H9 (cell line): Measurements from ENCODE around the gene RPS28. TPM values are rescaled to one million over a fixed set of nuclear protein-coding genes. Genes with fewer than 3 reads are reported as not detected.

ENCODE experiments used
- DNase-seq: peaks from one replicate; pipeline ENCODE4 v3.0.0-alpha.2; 2017
- H2AFZ ChIP-seq: one replicate; pipeline ENCODE4 v1.6.1; 2013; ENCODE audit warnings: mild to moderate bottlenecking, low read length, control low read depth, moderate library complexity
- H2AK5ac ChIP-seq: 2 replicates; pipeline ENCODE4 v1.6.1; 2013; ENCODE audit warnings: low read length, control low read depth, mixed read lengths; ENCODE audit not compliant: insufficient read length
- H2BK120ac ChIP-seq: one replicate; pipeline ENCODE4 v1.6.1; 2013; ENCODE audit warnings: low read depth, mild to moderate bottlenecking, low read length, control low read depth, inconsistent platforms; ENCODE audit not compliant: poor library complexity, severe bottlenecking
- H2BK12ac ChIP-seq: 2 replicates; pipeline ENCODE4 v1.6.1; 2013; ENCODE audit warnings: low read length, control low read depth, mixed read lengths, low read depth; ENCODE audit not compliant: insufficient read length
- H2BK15ac ChIP-seq: 2 replicates; pipeline ENCODE4 v1.6.1; 2013; ENCODE audit warnings: low read depth, low read length, control low read depth
- H2BK20ac ChIP-seq: one replicate; pipeline ENCODE4 v1.6.1; 2013; ENCODE audit warnings: low read depth, mild to moderate bottlenecking, low read length, control low read depth, inconsistent platforms; ENCODE audit not compliant: poor library complexity, severe bottlenecking
- H2BK5ac ChIP-seq: 2 replicates; pipeline ENCODE4 v1.6.1; 2013; ENCODE audit warnings: low read length, control low read depth, mixed read lengths; ENCODE audit not compliant: insufficient read length
- H3K14ac ChIP-seq: 2 replicates; pipeline ENCODE4 v1.6.1; 2013; ENCODE audit warnings: low read length, control low read depth; ENCODE audit not compliant: insufficient read depth
- H3K18ac ChIP-seq: 2 replicates; pipeline ENCODE4 v1.6.1; 2013; ENCODE audit warnings: low read depth, mild to moderate bottlenecking, mixed read lengths, low read length, control low read depth; ENCODE audit not compliant: insufficient read length
- H3K23ac ChIP-seq: 2 replicates; pipeline ENCODE4 v1.6.1; 2013; ENCODE audit warnings: low read length, control low read depth, mixed read lengths, low read depth; ENCODE audit not compliant: insufficient read length
- H3K23me2 ChIP-seq: 2 replicates; pipeline ENCODE4 v1.6.1; 2013; ENCODE audit warnings: low read depth, mild to moderate bottlenecking, mixed read lengths, low read length, control low read depth; ENCODE audit not compliant: insufficient read length, poor library complexity, severe bottlenecking
- H3K27ac ChIP-seq: 2 replicates; pipeline ENCODE4 v1.5.1; 2013; ENCODE audit warnings: low read length, control low read depth, mixed read lengths, low read depth; ENCODE audit not compliant: insufficient read length
- H3K27me3 ChIP-seq: 2 replicates; pipeline ENCODE4 v1.6.1; 2013; ENCODE audit warnings: low read length, control low read depth, inconsistent platforms; ENCODE audit not compliant: insufficient read depth
- H3K4ac ChIP-seq: 2 replicates; pipeline ENCODE4 v1.6.1; 2013; ENCODE audit warnings: low read depth, mild to moderate bottlenecking, control low read depth, inconsistent platforms, low read length, moderate library complexity
- H3K4me1 ChIP-seq: 2 replicates; pipeline ENCODE4 v1.6.1; 2013; ENCODE audit warnings: low read length, control low read depth, inconsistent platforms; ENCODE audit not compliant: insufficient read depth
- H3K4me2 ChIP-seq: 2 replicates; pipeline ENCODE4 v1.6.1; 2013; ENCODE audit warnings: low read length, control low read depth, mixed read lengths; ENCODE audit not compliant: insufficient read length, insufficient read depth
- H3K56ac ChIP-seq: 2 replicates; pipeline ENCODE4 v1.6.1; 2013; ENCODE audit warnings: low read depth, mild to moderate bottlenecking, mixed read lengths, low read length, control low read depth; ENCODE audit not compliant: insufficient read length
- H3K79me1 ChIP-seq: 2 replicates; pipeline ENCODE4 v1.6.1; 2013; ENCODE audit warnings: low read depth, mild to moderate bottlenecking, moderate library complexity, low read length, control low read depth, inconsistent platforms; ENCODE audit not compliant: insufficient read depth, poor library complexity, severe bottlenecking
- H3K79me2 ChIP-seq: 2 replicates; pipeline ENCODE4 v1.6.1; 2013; ENCODE audit warnings: low read length, control low read depth, inconsistent platforms; ENCODE audit not compliant: insufficient read depth
- H3K9ac ChIP-seq: 2 replicates; pipeline ENCODE4 v1.6.1; 2013; ENCODE audit warnings: low read length, control low read depth, mixed read lengths; ENCODE audit not compliant: insufficient read length; ENCODE audit errors: extremely low read depth
- H3K9me3 ChIP-seq: one replicate; pipeline ENCODE4 v1.6.1; 2013; ENCODE audit warnings: low read depth, low read length, inconsistent platforms; ENCODE audit not compliant: control insufficient read depth
- H3T11ph ChIP-seq: one replicate; pipeline ENCODE4 v1.6.1; 2013; ENCODE audit warnings: mild to moderate bottlenecking, low read length, control low read depth, inconsistent platforms
- H4K20me1 ChIP-seq: one replicate; pipeline ENCODE4 v1.6.1; 2013; ENCODE audit not compliant: control insufficient read depth, insufficient read length, insufficient read depth
- H4K5ac ChIP-seq: 2 replicates; pipeline ENCODE4 v1.6.1; 2013; ENCODE audit warnings: low read depth, mild to moderate bottlenecking, mixed read lengths, low read length, control low read depth; ENCODE audit not compliant: insufficient read length
- H4K8ac ChIP-seq: replicated peaks from 2 replicates; pipeline ENCODE4 v1.6.1; 2013; ENCODE audit warnings: low read length, control low read depth, mixed read lengths, low read depth; ENCODE audit not compliant: insufficient read length
- H4K91ac ChIP-seq: 2 replicates; pipeline ENCODE4 v1.6.1; 2013; ENCODE audit warnings: low read depth, mild to moderate bottlenecking, moderate library complexity, mixed read lengths, low read length, control low read depth; ENCODE audit not compliant: insufficient read length
- H3K27ac Mint-ChIP-seq, 3 experiments: 2 replicates in 2 of 3; 3 replicates in 1 of 3; pipeline ENCODE4 v1.8.0; 2020 to 2021; ENCODE audit warnings: mixed read lengths in 3 of 3, mild to moderate bottlenecking in 1 of 3, moderate library complexity in 1 of 3
- H3K27me3 Mint-ChIP-seq: 2 replicates; pipeline ENCODE4 v1.8.0; 2021; ENCODE audit warnings: low read depth, mild to moderate bottlenecking, moderate library complexity, mixed read lengths
- H3K36me3 Mint-ChIP-seq, 3 experiments: 2 replicates in 2 of 3; 3 replicates in 1 of 3; pipeline ENCODE4 v1.8.0; 2020 to 2021; ENCODE audit warnings: low read depth in 3 of 3, mixed read lengths in 3 of 3; ENCODE audit not compliant: insufficient read depth in 1 of 3
- H3K4me1 Mint-ChIP-seq, 2 experiments: 2 replicates each; pipeline ENCODE4 v1.8.0; 2020; ENCODE audit warnings: mixed read lengths in 2 of 2
- H3K4me3 Mint-ChIP-seq, 2 experiments: 2 replicates in 1 of 2; 3 replicates in 1 of 2; pipeline ENCODE4 v1.8.0; 2020 to 2021; ENCODE audit warnings: mild to moderate bottlenecking in 2 of 2, mixed read lengths in 2 of 2, moderate library complexity in 1 of 2
- H3K9me3 Mint-ChIP-seq, 2 experiments: 2 replicates in 1 of 2; 3 replicates in 1 of 2; pipeline ENCODE4 v1.8.0; 2020; ENCODE audit warnings: mild to moderate bottlenecking in 2 of 2, mixed read lengths in 2 of 2, moderate library complexity in 1 of 2
- CTCF ChIP-seq: fragments of 200-600 bp; sonication (generic); conservative IDR thresholded peaks from 3 replicates; pipeline ENCODE4 v1.8.0; 2021; ENCODE audit warnings: antibody characterized with exemption, mild to moderate bottlenecking
- WGBS: extraction: QIAGEN DNeasy Blood & Tissue Kit; methylation state at CpG from one replicate; pipeline ENCODE4 v1.1.7; 2013; ENCODE audit warnings: missing lambda C conversion rate, low lambda C conversion rate, mixed read lengths; ENCODE audit not compliant: insufficient read length; ENCODE audit errors: extremely low coverage; 5-methylcytosine and 5-hydroxymethylcytosine counted together
- total RNA-seq: library from RNA; stranded (reverse); gene quantifications from 2 replicates; pipeline ENCODE4 v1.2.1, GENCODE V29; 2021

Gene RPS28
- total RNA-seq, 1 experiment from 2014 or later: 1,885 TPM

- no peak overlapping the region for H4K8ac ChIP-seq
- no peak overlapping the region for H4K5ac ChIP-seq
- peaks cover 11% of the 10 kb centered on the region for H3K23me2 ChIP-seq
- H2BK5ac ChIP-seq: no peak overlapping the region
- Mint-ChIP-seq H3K9me3 (no peaks in the 10 kb centered on the region), H3K4me3 (peak overlapping the region; percentile 89 to 99), H3K27ac (0 out of 7 replicates have a peak overlapping the region, but pooled peaks of 1 of the 3 experiments have one; percentile 20), H3K27me3 (no peaks in the 10 kb centered on the region), H3K4me1 (peaks cover 22 to 30% of the 10 kb centered on the region in 2 experiments), H3K36me3 (peaks cover 28 to 38% (median 32%) of the 10 kb centered on the region in 3 experiments)
- H3K56ac ChIP-seq: no peak overlapping the region
- no peak overlapping the region for H3K23ac ChIP-seq
- no peak overlapping the region for H2BK20ac ChIP-seq
- no peak overlapping the region for H2BK120ac ChIP-seq
- H3K4me2 ChIP-seq: peak overlapping the region; percentile 92
- DNase-seq: no peak
- no peaks in the 10 kb centered on the region for H3K27me3 ChIP-seq
- H2BK15ac ChIP-seq: no peak overlapping the region
- no peak overlapping the region for H2BK12ac ChIP-seq
- H3K4ac ChIP-seq: no peak overlapping the region
- H3K14ac ChIP-seq: no peak overlapping the region
- no peaks in the 10 kb centered on the region; the same call in 1 of the 2 replicates for H3K79me2 ChIP-seq
- no peak overlapping the region for H3K18ac ChIP-seq
- H3K79me1 ChIP-seq: no peaks in the 10 kb centered on the region
- no peak overlapping the region for H2AFZ ChIP-seq
- no peak overlapping the region for H3K27ac ChIP-seq
- no peak overlapping the region for H4K91ac ChIP-seq
- H3K4me1 ChIP-seq: no peaks in the 10 kb centered on the region
- TF ChIP-seq CTCF: no peak
- H4K20me1 ChIP-seq: no peaks in the 10 kb centered on the region
- H2AK5ac ChIP-seq: no peak overlapping the region
- WGBS: no CpG with 5 or more reads among the region's 17 CpGs
- H3K9ac ChIP-seq: no peak overlapping the region
- H3K9me3 ChIP-seq: no peaks in the 10 kb centered on the region
- no peak overlapping the region for H3T11ph ChIP-seq
Observed at GRCh38 chr19:8308891-8309291, 12.4 kb upstream of the RPS28 start.
